Fibroblast of lung (primary cell): ENCODE measurements around the gene FAU. TPM values are rescaled to one million over a fixed set of nuclear protein-coding genes. Genes with fewer than 3 reads are reported as not detected.

Source experiments
- DNase-seq, 2 donors: peaks; one replicate each; pipeline versions ENCODE4 v3.0.0 to v3.0.0-alpha.2; 2010; ENCODE audit warnings: low read depth in 2 of 2
- H2AFZ ChIP-seq: 2 replicates; pipeline ENCODE4 v1.5.1; 2012; ENCODE audit warnings: low read length, control low read depth, inconsistent platforms
- H3K27ac ChIP-seq: 2 replicates; pipeline ENCODE4 v1.5.1; 2011; ENCODE audit warnings: low read length, control low read depth; ENCODE audit not compliant: insufficient read depth
- H3K27me3 ChIP-seq: 2 replicates; pipeline ENCODE4 v1.5.1; 2011; ENCODE audit warnings: mild to moderate bottlenecking, low read length; ENCODE audit not compliant: control insufficient read depth, insufficient read depth
- H3K36me3 ChIP-seq: 2 replicates; pipeline ENCODE4 v1.5.1; 2011; ENCODE audit warnings: low read length; ENCODE audit not compliant: control insufficient read depth, insufficient read depth
- H3K4me1 ChIP-seq: 2 replicates; pipeline ENCODE4 v1.5.1; 2011; ENCODE audit warnings: low read length; ENCODE audit not compliant: control insufficient read depth, insufficient read depth; ENCODE audit errors: extremely low read depth
- H3K4me2 ChIP-seq: 2 replicates; pipeline ENCODE4 v1.5.1; 2011; ENCODE audit warnings: low read length, control low read depth; ENCODE audit not compliant: insufficient read depth; ENCODE audit errors: extremely low read depth
- H3K4me3 ChIP-seq, 4 experiments: fragments of 200-600 bp in 1 of 4; sonication (generic) in 1 of 4; replicated peaks in 1 of 4; 2 replicates each; pipeline ENCODE4 v1.5.1; 2011 to 2016; ENCODE audit warnings: low read length in 4 of 4, low read depth in 3 of 4, mild to moderate bottlenecking in 3 of 4, control low read depth in 2 of 4, inconsistent platforms in 1 of 4, mixed read lengths in 1 of 4; ENCODE audit not compliant: insufficient read depth in 1 of 4; ENCODE audit errors: control extremely low read depth in 1 of 4
- H3K79me2 ChIP-seq: 2 replicates; pipeline ENCODE4 v1.5.1; 2012; ENCODE audit warnings: mild to moderate bottlenecking, low read length, inconsistent platforms; ENCODE audit not compliant: control insufficient read depth, insufficient read depth
- H3K9ac ChIP-seq: 2 replicates; pipeline ENCODE4 v1.5.1; 2011; ENCODE audit warnings: mild to moderate bottlenecking, low read length, control low read depth; ENCODE audit not compliant: insufficient read depth
- H3K9me3 ChIP-seq: 2 replicates; pipeline ENCODE4 v1.5.1; 2012; ENCODE audit warnings: low read depth, low read length; ENCODE audit not compliant: control insufficient read depth, insufficient read depth
- H4K20me1 ChIP-seq: 2 replicates; pipeline ENCODE4 v1.5.1; 2011; ENCODE audit warnings: low read length; ENCODE audit not compliant: control insufficient read depth, insufficient read depth; ENCODE audit errors: extremely low read depth
- CTCF ChIP-seq, 2 donors: IDR thresholded peaks in 1 of 2; conservative IDR thresholded peaks in 1 of 2; 1 replicate in 1 of 2; 2 replicates in 1 of 2; pipeline ENCODE4 v1.5.1; 2011 to 2012; ENCODE audit warnings: low read length in 2 of 2, control low read depth in 1 of 2, inconsistent platforms in 1 of 2, low read depth in 1 of 2, mild to moderate bottlenecking in 1 of 2
- EZH2 ChIP-seq: IDR thresholded peaks from 2 replicates; pipeline ENCODE4 v1.5.1; 2012; ENCODE audit warnings: low read length, control low read depth, mild to moderate bottlenecking; ENCODE audit errors: missing control alignments
- polyA plus RNA-seq, 2 donors: library from polyadenylated mRNA; depleted of rRNA in 1 of 2; stranded (reverse) in 1 of 2; unstranded in 1 of 2; fragments of >200 nt; gene quantifications; 2 replicates each; pipeline ENCODE4 v1.2.1, GENCODE V29; 2011 to 2012; ENCODE audit warnings: missing spikeins in 1 of 2
- total RNA-seq: library from RNA; depleted of rRNA; stranded (reverse); fragments of >200 nt; gene quantifications from 2 replicates; pipeline ENCODE4 v1.2.1, GENCODE V29; 2014

The FAU gene
- total and polyA plus RNA-seq, 2 donors (not counting 1 experiment from before 2014, with no cell fraction given) = 256 to 336 TPM

GRCh38 chr11:65096926-65097325 is 25.0 kb downstream of the FAU start:
- DNase-seq = no peak
- Histone ChIP-seq H3K9ac (peak overlapping the region; percentile 30), H3K9me3 (no peaks in the 10 kb centered on the region), H3K4me3 (peak overlapping the region; percentile 30 to 88 (median 74)), H3K4me2 (peak overlapping the region; percentile 85), H3K79me2 (peaks cover 4% of the 10 kb centered on the region), H3K4me1 (peaks cover 3% of the 10 kb centered on the region), H2AFZ (no peak overlapping the region), H3K36me3 (no peaks in the 10 kb centered on the region), H3K27ac (peak overlapping the region; percentile 65), H4K20me1 (no peaks in the 10 kb centered on the region), H3K27me3 (no peaks in the 10 kb centered on the region)
- TF ChIP-seq CTCF (conservative IDR thresholded peaks at IDR 0.05 in 1 of 2, IDR thresholded peaks at IDR 0.05 in 1 of 2; ENCODE audit: low read depth in 1 of 2, low read length in 2 of 2) (no peak), EZH2 (no peak)

GRCh38 chr11:65095974-65096806 is 25.7 kb downstream of the FAU start, which contains the start of gene VPS51:
Gene VPS51, plus strand, starts transcription at chr11:65096214. Its CDS starts 37 bp downstream, at chr11:65096251.
- H3K79me2 ChIP-seq = peaks cover 4% of the 10 kb centered on the region
- no peaks in the 10 kb centered on the region for H3K9me3 ChIP-seq
- no peaks in the 10 kb centered on the region for H3K27me3 ChIP-seq
- no peaks in the 10 kb centered on the region for H4K20me1 ChIP-seq
- H3K27ac ChIP-seq = peak within 1 kb of the TSS; percentile 85
- TF ChIP-seq CTCF (conservative IDR thresholded peaks at IDR 0.05 in 1 of 2, IDR thresholded peaks at IDR 0.05 in 1 of 2; ENCODE audit: low read depth in 1 of 2, low read length in 2 of 2) = no peak
- TF ChIP-seq EZH2 = no peak
- peak; percentile 90 to 94 for DNase-seq
- peak within 1 kb of the TSS; percentile 90 for H3K9ac ChIP-seq
- peak within 1 kb of the TSS; percentile 85 for H3K4me2 ChIP-seq
- H2AFZ ChIP-seq = peak within 1 kb of the TSS; percentile 77
- peaks cover 3% of the 10 kb centered on the region for H3K4me1 ChIP-seq
- no peaks in the 10 kb centered on the region for H3K36me3 ChIP-seq
- peak within 1 kb of the TSS; percentile 68 to 88 (median 82) for H3K4me3 ChIP-seq

- no peaks in the 10 kb centered on the region for H3K27me3 ChIP-seq
- peak overlapping the region; percentile 85 for H3K27ac ChIP-seq
- no peak for DNase-seq
- peak overlapping the region; percentile 77 for H2AFZ ChIP-seq
- peaks cover 4% of the 10 kb centered on the region for H3K79me2 ChIP-seq
- TF ChIP-seq CTCF (conservative IDR thresholded peaks at IDR 0.05 in 1 of 2, IDR thresholded peaks at IDR 0.05 in 1 of 2; ENCODE audit: low read depth in 1 of 2, low read length in 2 of 2) (no peak), EZH2 (no peak)
- H3K4me2 ChIP-seq = peak overlapping the region; percentile 61
- H3K9me3 ChIP-seq = no peaks in the 10 kb centered on the region
- H4K20me1 ChIP-seq = no peaks in the 10 kb centered on the region
- H3K4me1 ChIP-seq = peaks cover 3% of the 10 kb centered on the region
- peak overlapping the region; percentile 68 to 88 (median 82) for H3K4me3 ChIP-seq
- peak overlapping the region; percentile 1 for H3K9ac ChIP-seq
- no peaks in the 10 kb centered on the region for H3K36me3 ChIP-seq
Observed at GRCh38 chr11:65095427-65095826, 26.5 kb downstream of the FAU start.
